Dedifferentiated amniotic fluid mesenchymal stem cell (primary cell): ENCODE measurements around the gene USH1G.

ENCODE experiments used
- DNase-seq: peaks from one replicate; pipeline ENCODE4 v3.0.0-alpha.2; 2016; ENCODE audit errors: extremely low spot score

The USH1G gene

GRCh38 chr17:74903671-74904070 lies 19.4 kb downstream of the USH1G start:
- DNase-seq: no peak

GRCh38 chr17:74903034-74903433 lies 20.0 kb downstream of the USH1G start:
- DNase-seq: no peak

- no peak for DNase-seq
These were observed 21.5 kb downstream of the USH1G start for GRCh38 chr17:74901353-74902135.

GRCh38 chr17:74900208-74900607 lies 22.8 kb downstream of the USH1G start:
- DNase-seq: no peak

- no peak for DNase-seq
These were observed 24.6 kb downstream of the USH1G start for GRCh38 chr17:74898376-74898946.

- no peak for DNase-seq
These were observed 29.0 kb downstream of the USH1G start for GRCh38 chr17:74893936-74894671.

GRCh38 chr17:74892974-74893911 lies 29.8 kb downstream of the USH1G start, which contains the start of gene FADS6:
TSS of gene FADS6 (minus strand) at chr17:74893633. CDS start at chr17:74893595, 38 bp downstream.
- DNase-seq: no peak

- DNase-seq: no peak
These were observed 30.8 kb downstream of the USH1G start for GRCh38 chr17:74892013-74892841.

GRCh38 chr17:74890554-74890953 lies 32.5 kb downstream of the USH1G start:
- DNase-seq: no peak

GRCh38 chr17:74888469-74888868 lies 34.6 kb downstream of the USH1G start:
- no peak for DNase-seq

GRCh38 chr17:74883241-74883745 lies 39.8 kb downstream of the USH1G start:
- DNase-seq: no peak

GRCh38 chr17:74882517-74883240 lies 40.4 kb downstream of the USH1G start:
- DNase-seq: no peak

GRCh38 chr17:74881073-74881472 lies 42.0 kb downstream of the USH1G start:
- DNase-seq: no peak

GRCh38 chr17:74879308-74879707 lies 43.7 kb downstream of the USH1G start:
- no peak for DNase-seq

GRCh38 chr17:74878658-74879057 lies 44.4 kb downstream of the USH1G start:
- DNase-seq: no peak

GRCh38 chr17:74877592-74878548 lies 45.2 kb downstream of the USH1G start:
- no peak for DNase-seq

GRCh38 chr17:74875977-74876593 lies 47.0 kb downstream of the USH1G start:
- no peak for DNase-seq
